Lung (tissue), 12 donors: ENCODE data around the gene SLC25A2. TPM values are rescaled to one million over a fixed set of nuclear protein-coding genes. Genes with fewer than 3 reads are reported as not detected.

Source experiments
- ATAC-seq: fragments of 200-7000 bp; cut with Tn5 transposase; one replicate; pipeline ENCODE4 v1.9.1; 2020; ENCODE audit warnings: moderate number of reproducible peaks; ENCODE audit not compliant: insufficient read depth, low FRiP score
- DNase-seq, 3 donors: peaks; one replicate each; pipeline ENCODE4 v3.0.0-alpha.2; 2013 to 2017
- H3K27ac ChIP-seq, 2 donors: one replicate each; pipeline ENCODE4 v1.5.1; 2013; ENCODE audit warnings: mild to moderate bottlenecking in 2 of 2, moderate library complexity in 2 of 2, control low read depth in 1 of 2, inconsistent platforms in 1 of 2, low read depth in 1 of 2, low read length in 1 of 2
- H3K27me3 ChIP-seq, 3 donors: one replicate each; pipeline ENCODE4 v1.5.1; 2013; ENCODE audit warnings: low read length in 2 of 3; ENCODE audit not compliant: control insufficient read depth in 3 of 3, insufficient read depth in 3 of 3
- H3K36me3 ChIP-seq, 4 donors: one replicate each; pipeline ENCODE4 v1.5.1; 2013; ENCODE audit warnings: low read length in 4 of 4, mild to moderate bottlenecking in 1 of 4, moderate library complexity in 1 of 4; ENCODE audit not compliant: control insufficient read depth in 4 of 4, insufficient read depth in 4 of 4
- H3K4me1 ChIP-seq, 5 donors: one replicate each; pipeline ENCODE4 v1.5.1; 2013; ENCODE audit warnings: low read length in 5 of 5, mild to moderate bottlenecking in 2 of 5, moderate library complexity in 1 of 5; ENCODE audit not compliant: control insufficient read depth in 5 of 5, insufficient read depth in 5 of 5
- H3K4me3 ChIP-seq: one replicate; pipeline ENCODE4 v1.5.1; 2013; ENCODE audit warnings: mild to moderate bottlenecking, control low read depth, moderate library complexity
- H3K9ac ChIP-seq, 2 donors: one replicate each; pipeline ENCODE4 v1.5.1; 2013; ENCODE audit warnings: low read length in 2 of 2, control low read depth in 1 of 2; ENCODE audit not compliant: insufficient read depth in 1 of 2
- H3K9me3 ChIP-seq, 4 donors: one replicate each; pipeline ENCODE4 v1.5.1; 2013; ENCODE audit warnings: low read length in 3 of 4, mild to moderate bottlenecking in 1 of 4, moderate library complexity in 1 of 4; ENCODE audit not compliant: control insufficient read depth in 4 of 4, insufficient read depth in 3 of 4
- WGBS, 2 donors: extraction: QIAGEN DNeasy Blood & Tissue Kit; methylation state at CpG; one replicate each; pipeline ENCODE4 v1.1.7; 2013; 5-methylcytosine and 5-hydroxymethylcytosine counted together
- polyA plus RNA-seq, 2 donors: library from polyadenylated mRNA; stranded (reverse); fragments of 200-250 nt; gene quantifications; one replicate each; pipeline ENCODE4 v1.2.1, GENCODE V29; 2013
- total RNA-seq, 2 donors: library from RNA; depleted of rRNA in 1 of 2; stranded (reverse); fragments of >200 nt in 1 of 2; gene quantifications; one replicate each; pipeline ENCODE4 v1.2.1, GENCODE V29; 2014 to 2021
- TF ChIP-seq, protein P1 (sequence below): IDR thresholded peaks from 2 replicates; pipeline ENCODE4 v1.5.1; 2012; ENCODE audit warnings: mild to moderate bottlenecking; ENCODE audit errors: control extremely low read depth, extremely low read depth
- donor health status: control.
- donor health status: control.
- donor health status: Bipolar disorder and iron deficiency.
- donor health status: healthy.
- donor health status: DM: yes; HTN: yes; CAD: no.

The SLC25A2 gene
- total and polyA plus RNA-seq, 4 donors = 0.05 to 0.83 (median 0.19) TPM

DNA sequence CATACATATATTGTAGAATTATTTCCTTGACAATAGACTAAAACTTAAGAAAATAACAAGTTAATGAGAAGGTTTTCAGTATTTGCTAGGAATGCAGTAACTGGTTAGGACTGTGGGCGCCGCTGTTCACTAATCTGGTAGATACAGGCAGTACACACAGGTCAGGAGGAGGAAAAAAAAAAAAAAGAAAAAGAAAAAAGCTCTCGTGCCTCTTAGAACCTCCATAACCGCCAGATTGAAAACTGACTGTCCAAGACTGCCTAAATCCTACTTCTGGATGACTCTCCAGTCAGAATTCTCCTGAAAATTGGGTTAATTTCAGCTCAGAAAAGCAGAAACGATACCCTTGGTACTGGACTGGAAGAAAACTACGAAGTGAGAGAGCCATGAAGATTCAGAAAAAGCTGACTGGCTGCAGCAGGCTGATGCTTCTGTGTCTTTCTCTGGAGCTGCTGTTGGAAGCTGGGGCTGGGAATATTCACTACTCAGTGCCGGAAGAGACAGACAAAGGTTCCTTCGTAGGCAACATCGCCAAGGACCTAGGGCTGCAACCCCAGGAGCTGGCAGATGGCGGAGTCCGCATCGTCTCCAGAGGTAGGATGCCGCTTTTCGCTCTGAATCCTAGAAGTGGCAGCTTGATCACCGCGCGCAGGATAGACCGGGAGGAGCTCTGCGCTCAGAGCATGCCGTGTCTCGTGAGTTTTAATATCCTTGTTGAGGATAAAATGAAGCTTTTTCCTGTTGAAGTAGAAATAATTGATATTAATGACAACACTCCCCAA, 26.6 kb upstream of the SLC25A2 start, which contains the start of gene PCDHGA1:
PCDHGA1 (plus strand) TSS at position 216 of the 782 bp plus-strand sequence.
- TF ChIP-seq, protein P1, sequence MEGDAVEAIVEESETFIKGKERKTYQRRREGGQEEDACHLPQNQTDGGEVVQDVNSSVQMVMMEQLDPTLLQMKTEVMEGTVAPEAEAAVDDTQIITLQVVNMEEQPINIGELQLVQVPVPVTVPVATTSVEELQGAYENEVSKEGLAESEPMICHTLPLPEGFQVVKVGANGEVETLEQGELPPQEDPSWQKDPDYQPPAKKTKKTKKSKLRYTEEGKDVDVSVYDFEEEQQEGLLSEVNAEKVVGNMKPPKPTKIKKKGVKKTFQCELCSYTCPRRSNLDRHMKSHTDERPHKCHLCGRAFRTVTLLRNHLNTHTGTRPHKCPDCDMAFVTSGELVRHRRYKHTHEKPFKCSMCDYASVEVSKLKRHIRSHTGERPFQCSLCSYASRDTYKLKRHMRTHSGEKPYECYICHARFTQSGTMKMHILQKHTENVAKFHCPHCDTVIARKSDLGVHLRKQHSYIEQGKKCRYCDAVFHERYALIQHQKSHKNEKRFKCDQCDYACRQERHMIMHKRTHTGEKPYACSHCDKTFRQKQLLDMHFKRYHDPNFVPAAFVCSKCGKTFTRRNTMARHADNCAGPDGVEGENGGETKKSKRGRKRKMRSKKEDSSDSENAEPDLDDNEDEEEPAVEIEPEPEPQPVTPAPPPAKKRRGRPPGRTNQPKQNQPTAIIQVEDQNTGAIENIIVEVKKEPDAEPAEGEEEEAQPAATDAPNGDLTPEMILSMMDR = no peak
- Histone ChIP-seq H3K27me3 (peaks cover 0 to 4% (median 0%) of the 10 kb centered on the region in 3 donors), H3K4me3 (no peak within 1 kb of the TSS), H3K36me3 (no peaks in the 10 kb centered on the region), H3K9ac (no peak within 1 kb of the TSS), H3K27ac (peak within 1 kb of the TSS in 1 of 2 donors; percentile 69), H3K9me3 (peaks cover 0 to 46% (median 17%) of the 10 kb centered on the region in 4 donors), H3K4me1 (peaks cover 0 to 2% (median 0%) of the 10 kb centered on the region in 5 donors)
- no peak for ATAC-seq
- peak in 2 of 3 donors; percentile 15 to 21 for DNase-seq
- 24 to 27% methylated on average over 21 of the region's 21 CpGs for WGBS, 2 donors

DNA sequence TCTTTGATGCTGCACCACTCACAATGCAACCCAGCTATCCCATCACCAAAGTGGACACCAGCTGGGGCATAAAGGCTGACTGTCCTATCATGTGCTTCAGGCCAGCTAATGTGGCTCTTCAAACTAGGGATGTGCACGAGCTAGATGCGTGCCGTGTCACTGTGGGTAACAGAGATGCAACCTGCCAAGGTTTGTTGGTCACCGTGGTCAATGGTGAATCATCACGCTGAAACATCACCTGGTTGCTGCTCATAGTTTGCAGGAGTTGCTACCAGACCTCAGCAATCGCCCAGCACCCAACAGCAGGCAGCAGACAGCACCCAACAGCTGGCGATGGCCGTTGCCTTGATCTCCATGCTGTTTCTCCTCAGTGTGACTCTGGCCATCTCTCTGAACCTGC, 24.4 kb upstream of the SLC25A2 start:
- no peak overlapping the region for H3K27ac ChIP-seq
- DNase-seq (no peak), ATAC-seq (no peak)
- no peak overlapping the region for H3K9ac ChIP-seq
- TF ChIP-seq, protein P1 = no peak
- peaks cover 0 to 2% (median 0%) of the 10 kb centered on the region in 5 donors for H3K4me1 ChIP-seq
- H3K9me3 ChIP-seq = peaks cover 0 to 46% (median 17%) of the 10 kb centered on the region in 4 donors
- no peaks in the 10 kb centered on the region for H3K36me3 ChIP-seq
- H3K4me3 ChIP-seq = no peak overlapping the region
- peaks cover 0 to 4% (median 0%) of the 10 kb centered on the region in 3 donors for H3K27me3 ChIP-seq
- WGBS, 2 donors = 79 to 83% methylated on average over 8 of the region's 8 CpGs

DNA sequence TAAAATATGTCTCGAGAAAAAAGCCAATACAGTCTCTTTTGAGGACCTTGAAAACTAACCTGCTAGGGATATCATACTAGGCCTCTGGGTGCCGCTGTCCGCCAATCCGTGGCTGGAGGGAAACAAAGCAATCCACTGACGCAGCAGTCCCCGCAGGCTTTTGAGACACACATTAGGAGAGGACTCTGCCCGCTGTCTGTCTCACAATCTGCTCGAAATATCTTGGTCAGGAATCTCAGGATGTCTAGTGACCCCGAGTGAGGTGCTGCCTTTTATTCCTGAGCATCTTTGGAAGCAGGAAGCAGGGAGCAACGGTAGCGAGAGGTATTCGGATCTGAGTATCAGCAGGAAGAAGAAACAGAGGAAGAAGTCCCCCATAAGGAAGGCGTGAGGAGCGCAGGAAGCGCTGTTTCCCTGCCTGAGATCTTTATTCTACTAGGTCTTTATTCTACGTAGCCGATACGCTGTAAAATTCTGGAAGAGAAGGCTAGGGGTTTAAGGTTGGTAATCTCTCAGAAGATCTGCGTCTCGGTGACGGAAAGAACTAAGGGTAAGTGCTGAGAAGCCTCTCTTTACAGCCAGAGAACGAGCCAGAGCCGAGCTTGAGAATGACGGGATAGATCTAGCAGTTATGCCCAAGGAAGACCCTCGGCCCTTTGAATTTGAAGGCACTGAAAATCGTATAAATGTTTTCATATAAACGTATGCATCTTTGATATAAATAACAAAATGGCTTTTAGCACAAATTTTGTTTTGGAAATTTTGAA, 22.4 kb upstream of the SLC25A2 start:
- H3K27ac ChIP-seq = peak overlapping the region in 1 of 2 donors; percentile 66
- peaks cover 0 to 4% (median 0%) of the 10 kb centered on the region in 3 donors for H3K27me3 ChIP-seq
- DNase-seq (peak; percentile 61 to 76 (median 67)), ATAC-seq (peak; percentile 58)
- TF ChIP-seq, protein P1 = peak; percentile 3
- WGBS, 2 donors = 12 to 13% methylated on average over 27 of the region's 27 CpGs
- peak overlapping the region; percentile 10 for H3K4me3 ChIP-seq
- H3K36me3 ChIP-seq = no peaks in the 10 kb centered on the region
- peak overlapping the region; percentile 37 to 64 for H3K9ac ChIP-seq
- H3K4me1 ChIP-seq = peaks cover 0 to 2% (median 0%) of the 10 kb centered on the region in 5 donors
- peaks cover 0 to 36% (median 13%) of the 10 kb centered on the region in 4 donors for H3K9me3 ChIP-seq
